GM21717 (cell line): ENCODE data around the gene CTIF.
"Not testable (repeated sequence)": the region's sequence is repeated elsewhere in the genome, so short reads cannot be mapped to it uniquely, and the experiment has no call there.

Experiments used
- ATAC-seq: cut with Tn5 transposase; IDR thresholded peaks from one replicate; pipeline ENCODE4 v1.9.1; 2021; ENCODE audit warnings: mild to moderate bottlenecking, moderate library complexity; ENCODE audit not compliant: unreplicated experiment

Gene CTIF

DNA sequence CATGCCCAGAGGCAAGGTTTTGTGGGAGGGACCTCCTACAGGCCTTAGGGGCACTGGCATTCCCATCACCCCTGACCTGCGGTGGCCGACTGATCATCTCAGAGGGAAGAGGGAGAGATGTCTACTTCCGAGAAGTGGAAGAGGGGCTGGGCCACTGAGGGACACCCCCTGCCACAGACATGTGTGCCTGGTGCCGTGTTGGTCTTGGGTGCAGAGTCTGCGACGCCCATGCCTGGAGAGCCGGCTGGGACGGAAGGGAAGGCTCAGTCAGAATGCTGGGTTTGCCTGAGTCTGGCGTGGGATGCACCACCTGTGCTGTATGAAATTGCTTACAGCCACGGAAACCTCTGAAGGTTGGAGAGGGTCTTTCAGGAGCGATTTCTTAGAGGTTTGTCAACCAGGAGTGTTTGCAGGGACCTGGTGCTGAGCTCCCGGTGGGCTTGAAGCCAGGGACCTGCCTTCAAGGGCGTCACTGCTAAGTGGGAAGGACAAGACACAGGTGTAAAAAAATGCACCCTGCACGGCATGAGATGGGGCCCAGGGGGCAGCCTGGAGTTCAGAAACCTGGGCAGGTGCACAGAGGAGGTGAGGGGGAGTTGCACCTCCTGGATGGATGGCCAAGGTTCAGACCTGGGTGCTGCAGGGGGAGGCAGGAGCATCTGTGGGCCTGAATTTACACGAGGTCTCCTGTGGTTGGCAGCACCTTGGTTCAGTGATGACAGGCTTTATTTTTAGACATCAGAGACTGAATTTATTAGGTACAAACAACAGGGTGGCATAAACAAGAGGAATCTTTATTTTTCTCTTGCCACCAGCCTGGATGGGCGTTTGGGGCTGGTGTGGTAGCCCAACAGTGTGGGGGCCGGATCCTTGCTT lies 100.3 kb downstream of the CTIF start:
- no peak for ATAC-seq

DNA sequence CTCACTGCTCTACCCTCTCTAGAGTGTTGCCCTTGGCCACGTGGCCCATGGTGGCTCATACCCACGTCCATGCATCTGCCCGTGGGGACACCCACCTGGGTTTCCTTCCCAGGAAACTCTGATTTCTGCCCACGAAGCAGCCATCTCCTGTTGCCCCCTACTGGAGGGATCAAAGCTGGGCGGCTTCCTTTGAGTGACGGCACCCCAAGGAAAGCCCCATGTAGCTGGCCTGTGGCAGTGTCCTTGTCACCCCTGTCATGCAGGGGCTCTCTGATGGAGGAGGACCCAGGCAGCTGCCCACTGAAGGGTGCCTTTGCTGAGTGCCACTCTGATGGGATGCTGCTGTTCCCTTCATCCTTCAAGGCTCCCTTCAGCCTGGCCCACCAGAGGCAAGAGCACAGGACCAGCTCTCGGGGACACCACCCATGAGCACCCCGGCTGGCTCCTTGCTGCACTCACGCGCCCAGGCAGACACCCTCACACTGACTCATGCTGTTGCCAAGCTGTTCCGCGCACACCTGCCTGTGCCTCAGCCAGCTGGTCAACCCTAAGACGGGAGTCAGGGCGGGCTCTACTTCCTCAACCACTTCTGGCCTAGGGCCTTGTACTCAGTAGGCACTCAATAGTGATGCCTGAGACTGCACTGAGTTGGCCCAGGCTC lies 101.1 kb downstream of the CTIF start:
- ATAC-seq, result no peak

DNA sequence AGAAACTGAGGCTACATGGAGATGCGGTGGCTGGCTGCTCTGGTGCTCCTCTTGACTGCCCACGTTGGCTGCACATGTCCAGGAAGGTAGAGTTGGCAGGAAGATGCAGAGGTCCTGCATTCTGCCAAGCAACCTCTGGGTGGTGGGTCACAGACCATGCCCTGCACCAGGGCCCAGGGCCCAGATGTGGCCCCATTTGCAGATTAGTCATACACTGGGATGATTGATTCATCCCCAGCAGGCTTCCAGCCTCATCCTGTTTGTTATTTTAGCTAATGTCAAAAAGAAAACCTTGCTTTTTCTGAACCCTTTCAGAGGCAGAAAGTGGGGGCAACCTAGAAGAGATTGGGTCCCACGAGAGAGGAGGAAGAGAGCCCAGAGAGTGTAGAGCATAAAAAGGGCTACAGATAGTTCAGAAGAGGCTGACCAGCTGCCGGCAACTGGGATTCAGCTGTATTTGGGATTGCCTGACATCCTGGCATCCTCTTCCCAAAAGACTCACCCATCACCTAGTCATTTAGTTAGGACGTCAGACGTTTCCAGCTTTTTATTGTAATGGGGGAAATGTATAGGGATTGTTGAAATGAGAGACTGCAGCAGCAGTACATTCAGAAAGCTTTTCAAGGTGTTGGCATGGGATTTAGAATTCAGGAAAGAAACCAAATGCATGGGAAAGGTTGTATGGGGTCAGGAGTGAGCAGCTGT lies 101.9 kb downstream of the CTIF start:
- no peak for ATAC-seq

DNA sequence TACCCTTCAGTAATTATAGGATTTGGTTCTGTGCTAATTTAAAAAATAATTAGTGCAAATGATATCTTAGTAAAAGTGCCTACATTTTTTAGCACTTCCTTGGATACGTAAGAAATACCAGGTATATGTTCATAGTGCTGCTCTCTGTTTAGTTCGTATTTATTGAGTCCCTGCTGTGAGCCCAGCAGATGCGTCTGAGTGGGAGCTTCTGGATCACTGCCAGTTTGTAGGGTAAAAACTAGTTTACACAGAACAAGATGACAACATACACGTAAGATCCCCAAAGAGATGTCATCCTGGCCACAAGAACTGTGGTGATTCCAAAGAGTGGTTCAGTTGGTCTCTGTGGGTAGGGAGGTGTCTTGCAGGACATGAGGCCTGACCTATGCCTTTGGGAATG lies 103.2 kb downstream of the CTIF start:
- no peak for ATAC-seq

DNA sequence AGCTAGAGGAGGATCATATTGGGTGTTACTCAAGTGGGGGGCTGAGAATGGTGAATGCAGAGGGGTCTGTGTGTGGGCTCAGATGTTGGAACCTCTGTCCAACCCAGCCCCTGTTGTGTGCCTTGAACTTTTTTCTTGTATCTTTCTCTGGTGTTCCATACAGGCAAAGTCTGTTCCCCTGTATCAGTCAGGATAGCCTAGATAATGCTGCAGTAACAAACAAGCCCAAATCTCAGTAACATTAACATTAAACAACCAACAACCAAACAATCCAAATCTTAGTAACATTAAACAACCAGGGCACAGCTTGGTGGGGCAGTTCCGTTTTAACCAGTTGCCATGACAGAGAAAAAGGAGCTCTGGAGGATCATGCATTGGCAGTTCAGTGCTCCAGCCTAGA lies 103.7 kb downstream of the CTIF start:
- ATAC-seq, result no peak

DNA sequence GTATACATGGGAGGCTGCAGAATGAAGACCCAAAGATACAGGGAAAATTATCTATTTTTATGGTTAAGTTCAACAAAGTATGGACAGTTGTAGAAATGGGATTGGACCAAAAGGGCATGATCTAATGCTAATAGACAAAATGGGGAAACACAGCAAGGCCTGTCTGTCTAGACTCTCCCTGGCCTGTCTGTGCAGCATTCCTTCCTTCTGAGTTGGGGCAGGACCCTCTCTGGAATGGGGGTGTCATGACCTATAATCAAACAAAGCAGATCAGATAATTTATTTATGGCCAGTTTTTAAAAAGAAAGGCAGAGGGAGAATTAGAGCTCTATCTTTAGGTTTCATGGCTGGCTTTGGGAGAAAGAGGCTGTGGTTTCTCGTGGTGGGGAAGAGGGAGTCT lies 104.4 kb downstream of the CTIF start:
- ATAC-seq, result no peak

DNA sequence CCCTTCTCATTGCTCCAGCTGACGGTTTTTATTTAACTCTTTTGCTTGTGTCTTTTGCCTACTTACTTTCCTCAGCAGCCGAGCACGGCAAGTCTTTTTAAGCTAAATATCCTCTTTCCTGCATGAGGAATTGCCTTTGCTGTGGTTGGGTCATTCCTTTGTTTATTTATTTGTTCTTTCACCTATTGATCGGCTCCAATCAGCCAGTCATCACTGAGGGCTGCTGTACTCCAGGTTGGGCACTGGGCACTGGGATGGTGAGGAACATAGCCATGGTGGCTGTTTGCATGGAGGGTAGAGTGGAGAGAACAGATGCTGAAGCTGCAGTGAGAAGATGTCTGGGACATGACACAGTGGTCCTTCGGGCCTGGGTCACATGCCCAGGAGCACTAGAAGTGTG lies 105.2 kb downstream of the CTIF start:
- ATAC-seq, result no peak

DNA sequence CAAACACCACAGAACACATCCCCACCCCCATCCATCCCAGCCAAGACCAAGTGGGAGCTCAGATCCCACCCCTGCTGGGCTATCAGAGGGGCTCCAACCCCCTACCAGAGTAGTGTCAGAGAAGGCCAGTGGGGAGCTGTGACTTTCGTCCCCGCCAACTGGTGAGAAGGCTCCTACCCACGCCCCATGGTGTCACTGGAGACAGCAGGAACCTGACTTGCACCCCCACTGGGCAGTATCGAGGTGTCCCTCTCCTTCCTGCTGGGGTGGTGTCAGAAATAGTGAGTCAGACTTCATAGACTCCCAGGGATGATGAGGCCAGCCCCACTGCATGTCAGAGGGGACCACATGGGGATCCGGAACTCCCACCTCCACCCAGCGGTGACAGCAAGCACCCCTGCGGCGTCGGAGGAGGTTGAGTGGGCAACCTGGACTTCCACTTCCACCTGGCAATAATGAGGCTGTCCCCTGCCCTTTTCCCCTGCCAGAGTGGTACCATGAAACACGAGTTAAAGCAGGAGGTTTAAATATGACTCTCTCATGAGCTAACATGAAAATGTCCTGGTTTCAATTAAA lies 106.7 kb downstream of the CTIF start:
- ATAC-seq, result no peak

DNA sequence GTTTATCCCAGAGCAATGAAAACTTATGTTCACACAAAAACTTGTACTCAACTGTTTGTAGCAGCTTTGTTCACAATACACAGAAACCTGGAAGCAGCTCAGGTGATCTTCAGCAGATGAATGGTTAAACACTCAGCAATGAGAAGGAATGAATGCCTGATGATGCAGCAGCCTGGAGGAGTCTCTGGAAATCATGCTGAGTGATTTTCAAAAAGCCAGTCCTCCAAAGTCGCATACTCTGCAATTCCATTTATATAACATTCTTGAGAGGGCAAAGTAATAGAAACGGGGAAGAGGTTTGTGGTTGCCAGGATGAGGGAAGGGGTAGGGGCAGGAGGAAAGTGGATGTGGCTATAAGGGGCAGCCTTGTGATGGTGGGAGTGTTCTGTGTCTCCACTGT lies 108.1 kb downstream of the CTIF start:
- no peak for ATAC-seq

DNA sequence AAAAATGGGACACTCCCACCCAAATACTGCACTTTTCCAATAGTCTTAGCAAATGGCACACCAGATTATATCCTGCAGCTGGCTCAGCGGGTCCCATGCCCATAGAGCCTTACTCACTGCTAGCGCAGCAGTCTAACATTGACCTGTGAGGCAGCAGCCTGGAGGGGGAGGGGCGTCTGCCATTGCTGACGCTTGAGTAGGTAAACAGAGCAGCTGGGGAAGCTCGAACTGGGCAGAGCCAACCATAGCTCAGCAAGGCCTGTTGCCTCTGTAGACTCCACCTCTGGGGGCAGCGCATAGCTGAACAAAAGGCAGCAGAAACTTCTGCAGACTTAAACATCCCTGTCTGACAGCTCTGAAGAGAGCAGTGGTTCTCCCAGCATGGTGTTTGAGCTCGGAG lies 110.4 kb downstream of the CTIF start:
- no peak for ATAC-seq

DNA sequence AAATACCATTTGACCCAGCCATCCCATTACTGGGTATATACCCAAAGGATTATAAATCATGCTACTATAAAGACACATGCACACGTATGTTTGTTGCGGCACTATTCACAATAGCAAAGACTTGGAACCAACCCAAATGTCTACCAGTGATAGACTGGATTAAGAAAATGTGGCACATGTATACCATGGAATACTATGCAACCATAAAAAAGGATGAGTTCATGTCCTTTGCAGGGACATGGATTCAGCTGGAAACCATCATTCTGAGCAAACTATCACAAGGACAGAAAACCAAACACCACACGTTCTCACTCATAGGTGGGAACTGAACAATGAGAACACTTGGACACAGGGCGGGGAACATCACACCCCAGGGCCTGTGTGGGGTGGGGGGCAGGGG lies 115.8 kb downstream of the CTIF start:
- not testable (repeated sequence) for ATAC-seq

DNA sequence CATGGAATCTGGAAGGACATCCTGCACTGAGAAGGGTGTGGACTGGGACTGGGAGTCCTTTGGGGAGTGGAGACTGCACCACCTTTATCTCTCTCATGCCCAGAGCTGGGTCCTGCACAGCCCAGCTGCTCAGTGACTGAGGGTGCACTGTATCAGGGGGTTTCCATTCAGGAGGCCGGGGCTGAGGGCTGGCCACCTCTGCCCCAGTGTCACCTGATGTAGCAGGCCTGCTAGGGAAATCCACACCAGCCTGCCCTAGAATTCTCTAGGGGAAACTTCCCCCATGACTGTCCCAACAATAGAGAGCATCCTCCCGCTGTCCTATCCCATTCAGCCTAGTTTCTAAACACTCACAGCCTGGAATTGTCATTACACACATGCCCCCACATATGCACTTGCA lies 116.7 kb downstream of the CTIF start:
- no peak for ATAC-seq

DNA sequence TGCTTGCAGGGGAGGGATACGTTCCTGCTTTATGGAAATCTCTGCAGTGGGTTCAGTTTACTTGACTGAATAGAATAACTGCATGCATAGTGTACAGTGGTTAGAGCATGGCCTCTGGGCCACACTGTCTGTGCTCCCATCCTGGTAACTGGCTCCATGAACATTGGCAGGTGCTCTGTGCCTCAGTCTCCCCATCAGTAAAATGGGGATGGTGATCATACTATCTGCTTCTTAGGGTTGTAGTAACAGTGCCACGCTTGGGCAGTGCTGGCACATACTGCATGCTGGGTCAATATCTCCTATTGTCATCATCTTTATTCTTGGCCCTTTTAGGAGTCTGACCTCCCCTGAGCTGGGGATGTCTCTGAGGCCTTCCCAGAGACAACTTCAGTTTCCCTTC lies 117.3 kb downstream of the CTIF start:
- ATAC-seq, result no peak

DNA sequence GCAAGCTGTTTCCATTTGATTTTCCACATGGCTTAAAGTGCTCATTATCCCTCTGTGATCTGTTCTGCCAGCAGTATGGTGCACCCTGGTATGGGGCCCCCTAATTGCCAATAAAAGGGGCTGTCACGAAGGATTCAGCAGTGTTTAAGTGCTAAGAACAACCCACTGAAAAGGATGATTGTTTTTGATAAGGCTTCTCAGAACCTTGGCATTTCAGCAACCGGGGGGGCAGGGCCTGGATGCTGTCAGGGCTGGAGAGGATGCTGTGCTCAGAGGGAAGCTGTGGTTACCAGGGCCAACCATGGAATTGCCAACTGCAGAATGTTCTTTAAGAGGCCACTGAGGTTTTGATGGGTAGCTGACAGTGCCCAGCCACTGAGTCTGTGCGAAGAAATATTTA lies 117.8 kb downstream of the CTIF start:
- ATAC-seq, result no peak

DNA sequence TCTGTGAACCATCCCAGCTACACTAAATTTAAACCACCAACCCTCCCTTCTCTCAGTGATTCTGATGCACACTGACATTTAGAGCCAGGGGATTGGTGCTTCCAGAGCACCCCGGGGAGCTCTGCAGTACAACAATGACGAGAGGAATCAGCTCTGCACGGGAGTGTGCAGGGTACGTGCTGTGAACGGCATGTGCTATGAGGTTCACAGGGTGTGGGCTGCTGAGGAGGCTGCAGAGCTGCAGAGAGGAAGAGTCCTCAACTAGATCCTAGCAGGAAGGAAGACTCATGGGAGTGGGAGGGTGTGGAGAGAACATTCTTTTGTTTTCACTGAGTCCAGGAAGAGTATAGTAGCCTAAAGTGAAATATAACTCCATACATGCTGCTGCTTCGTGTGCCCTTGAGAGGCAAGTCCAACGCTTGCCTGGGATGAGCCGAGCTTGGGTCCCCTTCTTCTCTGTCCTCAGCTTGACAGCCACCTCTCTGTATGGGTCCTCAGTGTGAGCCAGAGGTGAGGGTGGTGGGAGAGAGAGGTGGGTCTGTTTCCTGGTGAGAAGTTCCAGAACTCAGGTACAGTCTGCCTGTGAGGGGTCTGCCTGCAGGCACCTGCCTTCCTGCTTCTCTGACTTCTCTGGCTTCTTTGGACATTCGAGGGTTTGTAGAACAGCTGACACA lies 118.8 kb downstream of the CTIF start:
- no peak for ATAC-seq

DNA sequence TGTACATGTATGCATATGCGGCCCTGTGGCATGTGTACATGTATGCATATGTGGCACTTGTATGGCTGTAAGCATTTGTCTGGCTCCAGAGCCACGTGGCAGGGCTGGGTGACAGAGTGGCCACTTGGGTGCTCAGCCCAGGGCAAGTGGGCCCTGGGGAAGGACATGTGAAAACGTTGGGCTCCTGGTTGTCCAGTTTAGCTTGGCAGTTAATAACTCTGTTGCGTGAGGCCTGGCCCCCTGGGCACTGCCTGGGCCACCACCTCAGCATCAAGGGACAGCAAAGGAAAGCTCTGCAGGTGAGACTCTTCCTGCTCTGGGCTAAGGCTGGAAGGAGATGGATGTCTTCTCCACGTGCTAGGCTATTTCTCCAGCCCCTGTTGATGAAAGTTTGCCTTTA lies 119.9 kb downstream of the CTIF start:
- ATAC-seq, result no peak

DNA sequence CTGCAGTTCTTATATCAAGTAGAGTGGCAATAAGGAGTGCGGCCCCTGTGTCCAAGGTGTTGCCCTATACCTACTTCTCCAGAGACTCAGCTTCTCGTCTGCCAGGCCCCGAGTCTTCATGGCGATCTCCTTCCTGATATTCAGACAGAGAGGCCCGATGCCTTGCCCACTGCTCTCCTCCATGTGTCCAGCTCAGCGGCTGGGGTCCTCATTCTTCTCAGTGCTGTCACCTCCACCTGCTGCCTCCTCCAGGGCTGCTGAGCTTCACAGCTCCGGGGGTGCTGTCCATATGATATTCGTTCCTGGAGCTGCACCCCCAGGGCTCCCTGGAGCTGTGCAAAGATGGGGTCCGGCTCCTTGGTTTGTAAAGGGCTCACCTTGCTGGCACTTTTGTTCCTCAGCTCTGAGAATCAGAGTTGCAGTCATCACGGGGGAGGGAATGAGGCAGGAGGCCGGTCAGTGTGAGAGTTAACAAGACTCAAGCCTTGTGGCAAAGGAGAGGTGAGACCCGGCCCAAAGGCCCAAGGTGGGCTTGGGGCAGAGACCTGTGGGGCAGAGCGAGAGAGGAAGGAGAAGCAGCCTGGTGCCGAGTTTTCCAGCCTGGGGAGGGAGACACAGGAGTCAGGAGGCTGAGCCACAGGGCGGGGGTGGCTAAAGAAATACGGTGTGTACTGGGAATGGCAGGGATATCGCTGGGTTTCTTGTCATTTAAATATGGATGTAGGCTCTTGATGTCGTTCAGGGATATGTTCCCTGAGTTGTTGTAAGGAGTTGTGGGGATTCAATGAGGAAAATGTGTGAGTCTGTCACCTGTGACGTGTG lies 120.6 kb downstream of the CTIF start:
- no peak for ATAC-seq

DNA sequence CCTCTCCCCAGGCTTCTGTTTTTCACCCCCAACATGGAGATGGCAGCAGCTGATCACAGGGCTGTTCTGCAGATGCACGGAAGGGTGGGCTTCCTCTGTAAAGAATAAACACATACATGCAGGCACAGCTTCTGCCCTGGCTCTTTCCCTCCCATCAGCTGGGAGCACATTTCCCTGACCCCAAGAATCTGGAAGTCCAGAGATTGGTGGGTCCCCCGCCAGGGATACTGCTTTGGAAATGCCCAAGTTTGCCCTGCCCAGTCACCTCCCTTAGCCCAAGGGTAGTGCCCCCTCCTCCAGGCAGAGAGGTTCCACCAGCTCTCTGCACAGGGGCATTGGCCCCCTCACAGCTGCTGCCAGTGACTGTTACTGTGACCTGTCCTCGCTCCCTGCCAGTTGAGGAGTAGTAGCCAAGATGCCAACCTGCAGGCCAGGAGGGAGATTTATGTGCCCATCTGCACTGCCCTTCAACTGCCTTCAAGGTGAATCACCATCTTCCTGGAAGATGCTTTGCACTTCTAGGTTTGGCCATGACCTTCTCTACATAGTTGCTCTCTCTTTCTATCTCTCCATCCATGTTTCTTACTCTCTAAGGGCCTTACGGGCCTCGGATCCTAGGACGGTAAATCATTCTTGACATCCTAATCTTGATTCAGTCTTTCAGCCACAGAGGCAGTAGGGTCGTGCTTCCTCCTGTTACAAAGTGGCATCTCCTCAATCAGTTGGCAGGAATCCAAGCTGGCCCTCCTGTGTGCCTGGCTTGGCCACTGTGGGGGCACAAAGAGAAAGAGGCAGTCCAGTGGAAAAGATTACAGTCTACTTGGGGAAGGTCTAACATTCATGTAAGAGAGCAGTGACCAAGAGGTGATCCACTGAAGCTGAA lies 121.8 kb downstream of the CTIF start:
- no peak for ATAC-seq

DNA sequence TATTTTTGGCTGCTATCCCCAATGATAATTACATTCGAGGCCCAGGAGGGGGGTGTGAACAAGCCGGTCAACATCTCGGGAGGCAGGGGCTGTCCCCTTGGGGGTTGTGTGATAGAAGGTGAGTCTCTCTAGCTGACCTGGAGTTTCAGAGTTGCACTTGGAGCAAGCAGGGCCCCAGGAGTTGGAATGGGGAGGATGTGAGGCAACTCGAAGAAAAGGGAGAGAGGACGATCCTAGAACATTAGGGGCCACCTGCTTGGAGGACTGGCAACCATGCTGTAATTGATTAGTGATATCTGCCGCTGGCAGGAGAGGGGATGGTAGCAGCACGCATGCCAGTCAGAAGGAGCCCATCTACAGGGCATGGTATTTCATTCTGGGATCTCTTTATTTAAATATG lies 122.6 kb downstream of the CTIF start:
- no peak for ATAC-seq
